ENCODE results near the gene THOP1.
A peak's percentile ranks its signal among the peaks of the same experiment; 100 is the strongest.

THOP1 gene

DNA sequence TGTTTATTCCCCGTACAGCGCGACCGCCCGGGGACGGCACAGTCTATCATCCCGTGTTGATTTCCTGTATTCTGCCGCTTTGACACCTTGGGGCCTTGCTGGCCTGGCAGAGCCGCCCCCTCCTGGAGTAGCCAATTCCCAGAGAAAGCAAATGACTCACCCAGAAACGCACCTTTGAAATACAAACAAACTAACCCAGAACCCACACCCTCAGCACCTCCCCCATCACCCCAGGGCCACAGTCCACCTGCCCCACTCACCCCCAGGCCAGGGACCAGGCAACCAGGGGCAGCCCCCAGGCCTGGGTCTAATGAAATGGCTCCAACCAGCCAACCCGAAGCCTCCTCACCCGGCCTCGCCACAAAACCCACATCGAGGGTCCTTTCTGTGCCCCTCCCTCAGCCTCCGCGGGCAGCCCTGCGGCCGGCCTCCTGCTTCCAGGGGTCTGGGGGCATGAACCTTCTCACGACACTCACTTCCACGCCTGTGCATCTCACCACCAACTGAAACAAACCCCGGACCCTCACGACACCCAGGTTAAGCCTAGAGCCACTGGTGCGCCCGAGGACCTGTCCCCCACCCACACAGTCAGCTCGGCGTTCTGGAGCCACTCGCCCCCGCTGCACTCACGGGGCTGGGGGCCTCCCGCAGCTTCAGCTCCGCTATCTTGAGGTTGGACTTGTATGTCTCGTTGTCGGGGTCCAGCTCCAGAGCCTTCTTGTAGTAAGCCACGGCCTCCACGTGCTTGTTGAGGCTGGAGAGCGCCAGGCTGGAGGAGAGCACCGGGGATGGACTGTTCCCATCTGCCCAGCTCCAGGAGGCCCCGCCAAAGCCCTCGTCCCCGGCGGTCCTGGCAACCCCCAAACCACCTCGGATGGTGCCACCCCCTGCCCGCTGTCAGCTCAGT is 23.2 kb upstream of the THOP1 start:
- no peak for DNase-seq

- no peak for DNase-seq
Measured at GRCh38 chr19:2762783-2763496, 22.4 kb upstream of the THOP1 start.

DNA sequence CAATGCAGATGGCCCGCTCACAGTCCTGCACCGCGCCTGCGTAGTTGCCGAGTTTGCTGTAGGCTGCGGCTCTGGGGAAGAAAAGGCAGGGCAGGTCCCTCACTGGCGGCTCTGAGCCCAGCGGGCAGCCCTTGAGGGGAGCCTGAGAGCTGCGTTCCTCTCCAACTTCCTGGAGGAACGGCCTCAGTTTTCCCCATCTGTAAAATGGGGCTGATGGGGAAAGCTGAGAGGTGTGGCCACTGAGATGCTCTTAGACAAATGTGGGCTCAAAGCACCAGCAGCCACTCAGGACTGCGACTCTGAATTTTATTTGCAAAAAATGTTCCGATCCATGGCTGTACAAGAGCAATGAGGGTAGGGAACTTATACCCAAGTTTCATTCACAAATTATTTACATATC is 21.6 kb upstream of the THOP1 start:
- no peak for DNase-seq

GRCh38 chr19:2764945-2765344 is 20.4 kb upstream of the THOP1 start:
- DNase-seq, result no peak

- DNase-seq, result no peak
Measured at GRCh38 chr19:2765376-2765775, 19.9 kb upstream of the THOP1 start.

DNA sequence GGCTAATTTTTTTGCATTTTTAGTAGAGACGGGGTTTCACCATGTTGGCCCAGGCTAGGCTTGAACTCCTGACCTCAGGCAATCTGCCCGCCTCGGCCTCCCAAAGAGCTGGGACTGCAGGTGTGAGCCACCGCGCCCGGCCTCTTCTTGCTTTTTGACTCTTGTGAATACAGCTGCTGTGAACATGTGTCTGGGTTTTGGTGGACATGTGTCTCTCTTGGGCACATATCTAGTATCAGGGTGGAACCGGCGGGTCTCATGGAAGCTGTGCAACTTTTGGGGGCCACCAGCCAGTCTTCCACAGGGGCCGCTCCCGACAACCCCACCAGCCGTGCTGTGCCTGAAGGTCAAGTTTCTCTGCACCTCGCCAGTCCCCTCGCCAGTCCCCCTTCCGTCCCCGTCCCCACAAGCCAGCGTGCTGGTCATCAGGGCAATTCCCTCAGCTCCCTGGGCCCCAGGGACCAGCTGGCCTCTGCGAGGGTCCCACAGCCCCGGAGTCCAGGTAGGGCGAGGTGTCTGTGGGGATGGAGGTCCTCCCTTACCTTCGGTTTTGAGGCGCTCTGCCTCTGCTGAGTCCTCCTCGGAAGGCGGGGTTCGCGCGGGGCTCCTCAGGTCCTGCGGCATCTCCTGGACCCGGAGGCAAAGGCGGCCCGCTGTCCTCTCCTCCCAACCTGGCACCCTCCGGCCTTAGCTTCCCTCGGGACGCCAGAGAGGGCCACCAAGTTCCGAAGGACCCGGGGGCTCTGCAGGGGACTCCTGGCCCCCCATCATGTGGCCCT is 18.5 kb upstream of the THOP1 start:
- DNase-seq, result no peak

DNA sequence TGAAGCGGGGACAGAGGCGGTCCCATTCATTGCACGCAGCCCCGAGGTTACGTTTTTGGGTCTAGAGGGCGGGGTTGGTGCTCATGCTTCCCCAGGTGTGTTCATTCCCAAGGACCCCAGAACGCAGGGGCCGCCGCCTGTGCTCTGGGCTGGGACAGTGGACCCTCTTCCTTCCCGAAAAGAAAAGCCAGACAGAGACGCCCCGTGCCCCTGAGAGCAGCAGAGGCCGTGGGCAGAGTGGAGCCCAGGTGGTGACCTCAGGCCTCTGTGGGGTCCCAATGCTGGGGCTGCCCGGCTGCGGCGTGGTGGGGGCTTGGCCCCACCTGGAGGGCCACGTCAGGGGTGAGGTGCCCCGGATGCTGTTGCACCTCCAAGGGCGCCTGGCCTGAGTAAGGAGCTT is 17.6 kb upstream of the THOP1 start:
- no peak for DNase-seq

GRCh38 chr19:2768365-2769132 is 16.8 kb upstream of the THOP1 start:
- no peak for DNase-seq

DNA sequence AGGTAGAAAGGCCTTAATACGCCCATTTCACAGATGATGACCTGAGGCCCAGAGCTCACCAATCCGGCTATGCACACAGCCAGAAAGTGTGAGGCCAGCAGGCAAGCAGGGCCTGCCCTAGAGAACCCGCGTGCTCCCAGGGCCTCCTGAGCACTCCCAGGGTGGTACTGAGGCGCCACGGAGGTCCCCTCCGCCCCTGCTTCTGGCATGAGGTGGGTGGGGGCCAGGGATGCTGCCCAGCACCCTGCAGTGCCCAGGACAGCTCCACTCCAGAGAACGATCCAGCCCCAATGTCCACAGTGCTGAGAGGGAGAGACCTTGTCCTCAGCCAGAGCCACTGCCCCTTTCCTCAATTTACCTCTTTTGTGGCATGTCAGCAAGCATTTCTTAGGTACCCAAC is 16.1 kb upstream of the THOP1 start:
- no peak for DNase-seq

DNA sequence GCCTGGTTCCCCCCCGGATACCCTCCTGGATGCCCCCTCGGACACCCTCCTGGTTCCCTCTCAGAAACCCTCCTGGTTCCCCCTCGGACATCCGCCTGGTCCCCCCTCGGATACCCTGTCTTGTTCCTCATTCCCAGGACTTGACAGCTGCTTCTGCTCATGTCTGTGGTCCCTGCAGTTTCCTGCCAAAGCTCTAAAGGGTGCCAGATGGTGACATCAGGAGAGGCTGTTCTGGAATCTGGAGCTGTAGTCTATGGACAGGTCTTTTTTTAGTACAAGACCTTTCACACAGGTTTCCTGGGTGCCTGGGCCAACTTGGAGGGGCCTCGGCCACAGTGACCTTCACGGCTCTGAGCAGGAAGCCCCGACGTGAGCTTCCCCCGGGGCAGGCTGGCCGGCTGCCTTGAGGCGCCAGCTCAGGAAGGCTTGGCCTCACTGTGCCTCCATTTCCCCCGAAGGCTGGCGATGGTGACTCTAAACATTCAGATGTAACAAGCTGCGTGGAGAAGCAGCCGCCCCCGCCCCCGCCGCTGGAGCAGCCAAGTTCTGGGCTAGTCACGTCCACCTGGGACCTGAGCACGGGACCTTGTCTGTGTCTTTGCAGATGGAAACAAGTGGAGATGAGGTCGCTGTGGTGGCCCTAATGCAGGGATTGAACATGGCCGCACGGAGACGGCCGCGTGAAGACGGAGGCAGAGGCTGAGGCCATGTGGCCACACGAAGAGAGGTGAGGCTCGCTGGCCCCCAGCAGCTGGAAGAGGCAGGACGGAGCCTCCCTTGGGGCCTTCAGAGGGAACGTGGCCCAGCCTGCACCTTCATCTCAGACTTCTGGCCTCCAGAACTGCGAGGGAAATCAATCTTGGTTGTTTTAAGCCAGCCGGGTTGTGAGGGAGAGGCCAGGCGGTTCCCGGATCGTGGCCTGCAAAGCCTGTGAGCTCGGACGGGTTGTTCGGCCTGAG is 15.0 kb upstream of the THOP1 start:
- peak; percentile 15 for DNase-seq

DNA sequence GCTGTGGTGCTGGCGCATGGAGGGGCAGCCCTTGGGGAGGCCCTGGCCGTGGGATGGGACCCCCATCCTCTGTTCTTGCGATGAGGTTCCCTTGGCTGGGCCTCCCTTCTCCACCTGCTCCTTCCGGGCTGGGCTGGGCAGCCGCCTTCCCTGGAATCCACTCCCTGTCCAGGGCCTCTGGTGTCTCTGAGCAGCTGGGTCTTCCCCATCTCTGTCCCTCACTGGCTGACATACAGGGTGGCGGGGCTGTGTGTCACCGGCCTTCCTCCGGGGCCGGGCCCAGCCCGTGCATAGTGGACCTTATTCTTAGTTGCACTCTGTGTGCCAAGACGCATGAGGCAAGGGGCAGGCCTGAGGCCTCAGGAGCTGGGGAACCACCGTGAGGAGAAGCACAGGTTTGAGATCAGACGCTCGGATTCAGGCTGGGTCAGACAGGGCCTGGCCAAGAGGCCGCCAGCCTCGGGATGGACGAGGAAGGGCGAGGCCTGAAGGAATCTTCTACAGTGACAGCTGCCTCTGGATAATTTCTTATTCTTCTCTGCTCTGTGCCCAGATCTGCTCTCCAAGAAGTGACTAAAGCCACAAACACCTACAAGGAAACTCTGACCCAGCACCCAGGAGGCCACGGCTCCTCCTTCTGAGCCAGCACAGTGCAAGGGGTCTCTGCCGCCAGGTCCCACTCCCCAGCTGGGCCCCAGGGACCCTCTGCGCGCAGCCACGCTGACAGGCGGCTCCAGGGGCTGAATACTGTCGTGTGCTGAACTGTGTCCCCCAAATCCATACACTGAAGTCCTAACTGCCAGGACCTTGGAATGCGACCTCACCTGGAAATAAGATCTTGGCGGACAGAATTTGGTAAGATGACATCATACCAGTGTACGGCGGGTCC is 13.3 kb upstream of the THOP1 start:
- no peak for DNase-seq

DNA sequence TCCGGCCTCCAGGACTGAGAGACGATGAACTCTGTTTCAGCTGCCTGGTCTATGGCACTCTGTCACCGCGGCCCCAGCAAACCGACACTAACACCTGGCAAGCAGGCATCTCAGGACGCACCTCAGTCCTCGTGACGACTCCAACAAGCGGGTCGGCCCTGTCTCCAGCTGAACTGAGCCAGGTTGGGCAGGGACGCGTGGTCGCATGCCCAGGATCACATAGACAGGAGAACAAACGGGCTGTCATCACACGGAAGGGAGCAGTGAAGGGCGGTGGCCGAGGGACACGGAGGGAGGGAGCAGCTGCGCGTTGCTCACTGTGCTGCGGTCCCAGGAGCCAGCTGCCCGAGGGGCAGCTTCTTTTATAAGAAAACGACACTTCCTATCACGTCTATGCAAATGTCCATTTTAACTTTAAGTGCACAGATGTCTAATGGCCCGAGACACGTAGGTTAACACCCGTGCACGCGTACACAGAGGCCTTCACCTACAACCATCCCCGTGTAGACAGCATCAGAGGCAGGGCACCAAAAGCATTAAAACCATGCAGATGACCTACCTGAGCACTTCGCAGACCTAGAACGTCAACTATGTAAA is 11.1 kb upstream of the THOP1 start:
- DNase-seq, result no peak

DNA sequence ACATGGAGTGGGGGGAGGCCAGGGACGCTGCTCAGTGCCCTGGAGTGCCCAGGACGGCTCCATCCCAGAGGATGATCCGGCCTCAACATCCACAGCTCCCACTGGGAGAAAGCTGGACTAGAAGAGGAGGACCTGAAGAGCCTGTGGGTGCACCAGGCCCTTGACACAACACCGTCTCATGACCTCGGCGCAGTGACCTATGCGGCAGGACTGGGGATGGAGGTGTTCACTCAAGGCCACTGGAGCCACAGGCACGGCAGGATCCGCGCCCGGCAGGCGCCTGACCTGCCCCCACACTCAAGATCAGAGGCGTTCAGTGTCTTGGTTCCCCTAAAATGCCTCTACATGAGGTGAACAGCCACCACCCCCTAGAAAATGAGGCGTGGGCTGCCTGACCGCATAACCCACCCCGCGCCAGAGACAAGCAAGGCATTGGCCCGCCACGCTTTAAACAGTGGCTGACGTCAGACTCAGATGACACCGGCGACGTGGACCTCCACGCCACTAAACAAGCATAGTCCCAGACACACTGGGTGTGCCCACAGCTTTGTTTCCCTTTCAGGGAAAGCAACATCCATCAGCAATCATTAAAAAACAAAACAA is 10.2 kb upstream of the THOP1 start:
- DNase-seq, result no peak

DNA sequence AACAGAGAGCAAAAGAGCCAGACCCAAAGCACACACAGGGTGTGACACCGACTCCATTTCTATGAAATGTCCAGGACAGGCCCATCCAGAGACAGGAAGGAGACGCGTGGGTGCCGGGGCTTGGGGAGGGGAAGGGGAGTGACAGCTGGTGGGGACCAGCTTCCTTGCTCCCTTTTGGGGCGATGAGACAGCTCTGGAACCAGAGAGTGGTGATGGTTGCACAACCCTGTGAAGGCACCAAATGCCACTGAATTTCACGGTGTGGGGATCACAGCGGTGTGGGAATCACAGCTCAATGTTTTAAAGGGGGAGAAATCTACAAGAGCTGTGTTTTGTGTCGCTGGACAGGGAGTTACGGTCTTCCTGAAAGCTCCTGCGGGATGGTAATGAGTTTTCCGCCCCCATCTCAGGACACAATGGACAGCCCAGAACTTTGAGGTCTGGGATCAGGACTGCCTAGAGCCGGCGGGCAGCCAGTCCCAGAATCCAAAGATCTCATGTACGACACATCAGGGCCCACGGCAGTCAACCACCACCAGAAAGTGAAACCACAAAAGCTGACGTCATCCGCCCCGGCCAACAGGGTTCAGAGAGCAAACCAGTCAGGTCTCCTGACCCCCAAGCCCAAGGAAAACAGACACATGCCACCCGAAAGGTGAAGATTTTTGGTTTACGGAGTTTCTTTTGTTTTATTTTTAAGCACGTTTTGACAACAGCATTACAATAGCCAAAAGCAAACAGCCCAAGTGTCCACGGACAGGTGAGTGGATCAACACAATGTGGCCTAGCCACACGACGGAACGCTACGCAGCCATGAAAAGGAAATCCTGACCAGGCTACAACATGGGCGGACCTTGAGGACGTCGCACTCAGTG is 9.5 kb upstream of the THOP1 start:
- no peak for DNase-seq

GRCh38 chr19:2777952-2778683 is 7.2 kb upstream of the THOP1 start:
- DNase-seq, result no peak

- no peak for DNase-seq
Measured at GRCh38 chr19:2779121-2779740, 6.1 kb upstream of the THOP1 start.

DNA sequence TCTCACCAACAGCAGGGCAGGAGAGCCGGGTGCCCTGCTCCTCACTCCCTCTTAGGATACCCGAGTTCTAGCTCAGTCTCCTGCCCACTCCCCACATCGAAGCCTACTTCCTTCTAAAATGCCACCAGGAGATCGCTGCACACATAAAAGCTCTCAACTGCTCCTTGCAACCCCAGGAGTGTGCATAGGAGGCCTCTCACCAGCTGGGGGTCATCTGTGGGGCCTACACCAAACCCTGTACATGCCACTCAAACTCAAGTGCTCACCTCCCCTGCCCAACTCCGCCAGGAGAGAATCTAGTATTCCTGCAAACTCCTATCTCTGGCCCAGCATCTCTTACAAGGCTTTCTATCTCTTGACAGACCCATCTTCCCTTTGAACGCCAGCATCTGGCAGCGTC is 5.0 kb upstream of the THOP1 start:
- no peak for DNase-seq

All from right kidney (tissue), 1 donor.